Smooth muscle cell (in vitro differentiated cells): Measurements from ENCODE around the gene ST6GAL1. TPM values are rescaled to one million over a fixed set of nuclear protein-coding genes. Genes with fewer than 3 reads are reported as not detected.
"Not testable (repeated sequence)": the region's sequence is repeated elsewhere in the genome, so short reads cannot be mapped to it uniquely, and the experiment has no call there.

Experiments
- DNase-seq: peaks from one replicate; lab custom pipeline; 2025; ENCODE audit not compliant: unreplicated experiment; lab: John Stamatoyannopoulos, UW
- H2AFZ ChIP-seq: fragments of 200-600 bp; sonication (generic); 2 replicates; pipeline ENCODE4 v1.6.0; 2016; ENCODE audit warnings: antibody characterized with exemption, low read depth, mild to moderate bottlenecking
- H3F3A ChIP-seq: fragments of 200-600 bp; sonication (generic); 2 replicates; pipeline ENCODE4 v1.6.0; 2017; ENCODE audit warnings: antibody characterized with exemption, low read depth
- H3K27ac ChIP-seq: fragments of 200-600 bp; sonication (generic); 2 replicates; pipeline ENCODE4 v1.5.1; 2016; ENCODE audit warnings: low read depth, mild to moderate bottlenecking
- H3K27me3 ChIP-seq: fragments of 200-600 bp; sonication (generic); 2 replicates; pipeline ENCODE4 v1.6.1; 2016; ENCODE audit warnings: low read depth, mild to moderate bottlenecking
- H3K36me3 ChIP-seq: fragments of 200-600 bp; sonication (generic); 2 replicates; pipeline ENCODE4 v1.5.1; 2016; ENCODE audit warnings: low read depth
- H3K4me1 ChIP-seq: fragments of 200-600 bp; sonication (generic); 2 replicates; pipeline ENCODE4 v1.5.1; 2016; ENCODE audit warnings: low read depth
- H3K4me2 ChIP-seq: fragments of 200-600 bp; sonication (generic); 2 replicates; pipeline ENCODE4 v1.6.0; 2016; ENCODE audit warnings: mild to moderate bottlenecking
- H3K4me3 ChIP-seq: fragments of 200-600 bp; sonication (generic); 2 replicates; pipeline ENCODE4 v1.5.1; 2016; ENCODE audit warnings: mild to moderate bottlenecking
- H3K79me2 ChIP-seq: fragments of 200-600 bp; sonication (generic); 2 replicates; pipeline ENCODE4 v1.6.0; 2016; ENCODE audit warnings: low read depth, mild to moderate bottlenecking
- H3K9ac ChIP-seq: fragments of 200-600 bp; sonication (generic); 2 replicates; pipeline ENCODE4 v1.6.0; 2016; ENCODE audit warnings: low read depth
- H3K9me3 ChIP-seq: fragments of 200-600 bp; sonication (generic); replicated peaks from 2 replicates; pipeline ENCODE4 v1.5.1; 2016; ENCODE audit warnings: low read depth
- H4K20me1 ChIP-seq: fragments of 200-600 bp; sonication (generic); 2 replicates; pipeline ENCODE4 v1.6.0; 2016; ENCODE audit warnings: low read depth
- WGBS: methylation state at CpG from one replicate; pipeline ENCODE4 v1.1.7; 2016; ENCODE audit warnings: low lambda C conversion rate; 5-methylcytosine and 5-hydroxymethylcytosine counted together
- polyA plus RNA-seq: library from polyadenylated mRNA; unstranded; fragments of >200 nt; fragmentation: Nextera tagmentation; extraction: Ambion mirVana; gene quantifications from 2 replicates; pipeline ENCODE4 v1.2.1, GENCODE V29; 2016
- total RNA-seq: library from RNA; depleted of rRNA; stranded (reverse); fragments of >200 nt; gene quantifications from 2 replicates; pipeline ENCODE4 v1.2.3, GENCODE V29; 2014
- TF ChIP-seq, protein P1 (sequence below): fragments of 200-600 bp; sonication (generic); IDR thresholded peaks from 2 replicates; pipeline ENCODE4 v1.5.1; 2017; ENCODE audit warnings: borderline replicate concordance, mild to moderate bottlenecking, antibody characterized with exemption; ENCODE audit not compliant: insufficient read depth, poor library complexity, severe bottlenecking

ST6GAL1 gene
- total and polyA plus RNA-seq, 2 experiments from 2014 or later = 3.5 to 8.9 TPM

DNA sequence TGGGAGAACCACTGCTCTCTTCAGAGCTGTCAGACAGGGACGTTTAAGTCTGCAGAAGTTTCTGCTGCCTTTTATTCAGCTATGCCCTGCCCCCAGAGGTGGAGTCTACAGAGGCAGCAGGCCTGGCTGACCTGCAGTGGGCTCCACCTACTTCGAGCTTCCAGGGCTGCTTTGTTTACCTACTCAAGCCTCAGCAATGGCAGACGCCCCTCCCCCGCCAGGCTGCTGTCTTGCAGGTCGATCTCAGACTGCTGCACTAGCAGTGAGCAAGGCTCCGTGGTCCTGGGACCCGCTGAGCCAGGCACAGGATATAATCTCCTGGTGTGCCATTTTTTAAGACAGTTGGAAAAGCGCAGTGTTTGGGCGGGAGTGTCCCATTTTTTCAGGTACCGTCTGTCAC, 127.5 kb downstream of the ST6GAL1 start:
- not testable (repeated sequence) for H3K9ac ChIP-seq, H3K4me3 ChIP-seq, H3K27me3 ChIP-seq, H3K36me3 ChIP-seq, H3K4me2 ChIP-seq, H3K79me2 ChIP-seq, H3K9me3 ChIP-seq, H3K4me1 ChIP-seq, H3F3A ChIP-seq, DNase-seq, H4K20me1 ChIP-seq, H3K27ac ChIP-seq, H2AFZ ChIP-seq
- WGBS = 98% methylated on average over 10 of the region's 10 CpGs

DNA sequence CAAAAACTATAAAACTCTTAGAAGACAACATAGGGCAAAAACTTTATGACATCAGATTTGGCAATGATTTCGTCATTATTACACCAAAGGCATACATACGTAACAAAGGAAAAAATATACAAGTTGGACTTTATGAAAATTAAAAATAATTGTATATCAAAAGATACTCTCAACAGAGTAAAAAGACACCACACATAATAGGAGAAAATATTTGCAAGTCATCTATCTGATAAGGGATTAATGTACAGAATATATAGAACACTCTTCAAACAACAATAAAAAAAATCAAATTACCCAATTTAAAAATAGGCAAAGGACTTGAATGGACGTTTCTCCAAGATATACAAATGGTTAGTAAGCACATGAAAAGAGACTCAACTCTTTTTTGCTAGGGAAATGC, 131.4 kb downstream of the ST6GAL1 start:
- no peak overlapping the region for H3K27ac ChIP-seq
- H3K9ac ChIP-seq = no peak overlapping the region
- H4K20me1 ChIP-seq = no peaks in the 10 kb centered on the region
- H3K4me1 ChIP-seq = peaks cover 18% of the 10 kb centered on the region
- H3K27me3 ChIP-seq = no peaks in the 10 kb centered on the region
- no peak for DNase-seq
- TF ChIP-seq, protein P1, sequence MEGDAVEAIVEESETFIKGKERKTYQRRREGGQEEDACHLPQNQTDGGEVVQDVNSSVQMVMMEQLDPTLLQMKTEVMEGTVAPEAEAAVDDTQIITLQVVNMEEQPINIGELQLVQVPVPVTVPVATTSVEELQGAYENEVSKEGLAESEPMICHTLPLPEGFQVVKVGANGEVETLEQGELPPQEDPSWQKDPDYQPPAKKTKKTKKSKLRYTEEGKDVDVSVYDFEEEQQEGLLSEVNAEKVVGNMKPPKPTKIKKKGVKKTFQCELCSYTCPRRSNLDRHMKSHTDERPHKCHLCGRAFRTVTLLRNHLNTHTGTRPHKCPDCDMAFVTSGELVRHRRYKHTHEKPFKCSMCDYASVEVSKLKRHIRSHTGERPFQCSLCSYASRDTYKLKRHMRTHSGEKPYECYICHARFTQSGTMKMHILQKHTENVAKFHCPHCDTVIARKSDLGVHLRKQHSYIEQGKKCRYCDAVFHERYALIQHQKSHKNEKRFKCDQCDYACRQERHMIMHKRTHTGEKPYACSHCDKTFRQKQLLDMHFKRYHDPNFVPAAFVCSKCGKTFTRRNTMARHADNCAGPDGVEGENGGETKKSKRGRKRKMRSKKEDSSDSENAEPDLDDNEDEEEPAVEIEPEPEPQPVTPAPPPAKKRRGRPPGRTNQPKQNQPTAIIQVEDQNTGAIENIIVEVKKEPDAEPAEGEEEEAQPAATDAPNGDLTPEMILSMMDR = no peak
- 65% methylated on average over 3 of the region's 3 CpGs for WGBS
- no peak overlapping the region for H3K4me3 ChIP-seq
- H3K79me2 ChIP-seq = no peaks in the 10 kb centered on the region
- no peaks in the 10 kb centered on the region for H3K9me3 ChIP-seq
- H2AFZ ChIP-seq = no peak overlapping the region
- no peak overlapping the region for H3K4me2 ChIP-seq
- H3F3A ChIP-seq = peaks cover 9% of the 10 kb centered on the region
- H3K36me3 ChIP-seq = no peaks in the 10 kb centered on the region

DNA sequence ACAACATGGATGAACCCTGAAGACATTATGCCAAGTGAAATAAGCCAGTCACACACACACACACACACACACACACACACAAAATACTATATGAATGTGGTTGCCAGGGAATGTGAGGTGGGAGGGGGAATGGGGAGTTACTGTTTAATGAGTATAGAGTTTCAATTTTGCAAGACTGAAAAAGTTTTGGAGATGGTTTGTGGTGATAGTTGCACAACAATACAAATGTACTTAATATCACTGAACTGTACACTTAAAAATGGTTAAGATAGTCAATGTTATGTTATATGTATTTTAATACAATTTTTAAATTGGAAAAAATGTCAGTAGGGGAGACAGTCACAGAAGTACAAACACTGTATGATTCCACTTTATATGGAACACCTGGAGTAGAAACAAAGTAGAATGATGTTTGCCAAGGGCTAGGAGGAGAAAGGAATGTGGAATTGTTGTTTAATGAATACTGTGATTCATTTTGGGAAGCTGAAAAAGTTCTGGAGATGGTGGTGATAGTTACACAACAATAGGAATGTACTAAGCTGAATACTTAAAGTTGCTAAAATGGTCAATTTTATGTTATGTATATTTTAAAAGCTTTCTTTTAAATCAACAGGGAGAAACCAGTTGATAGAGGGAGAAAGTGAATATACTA, 132.3 kb downstream of the ST6GAL1 start:
- TF ChIP-seq, protein P1 = no peak
- no peak overlapping the region for H3K4me2 ChIP-seq

DNA sequence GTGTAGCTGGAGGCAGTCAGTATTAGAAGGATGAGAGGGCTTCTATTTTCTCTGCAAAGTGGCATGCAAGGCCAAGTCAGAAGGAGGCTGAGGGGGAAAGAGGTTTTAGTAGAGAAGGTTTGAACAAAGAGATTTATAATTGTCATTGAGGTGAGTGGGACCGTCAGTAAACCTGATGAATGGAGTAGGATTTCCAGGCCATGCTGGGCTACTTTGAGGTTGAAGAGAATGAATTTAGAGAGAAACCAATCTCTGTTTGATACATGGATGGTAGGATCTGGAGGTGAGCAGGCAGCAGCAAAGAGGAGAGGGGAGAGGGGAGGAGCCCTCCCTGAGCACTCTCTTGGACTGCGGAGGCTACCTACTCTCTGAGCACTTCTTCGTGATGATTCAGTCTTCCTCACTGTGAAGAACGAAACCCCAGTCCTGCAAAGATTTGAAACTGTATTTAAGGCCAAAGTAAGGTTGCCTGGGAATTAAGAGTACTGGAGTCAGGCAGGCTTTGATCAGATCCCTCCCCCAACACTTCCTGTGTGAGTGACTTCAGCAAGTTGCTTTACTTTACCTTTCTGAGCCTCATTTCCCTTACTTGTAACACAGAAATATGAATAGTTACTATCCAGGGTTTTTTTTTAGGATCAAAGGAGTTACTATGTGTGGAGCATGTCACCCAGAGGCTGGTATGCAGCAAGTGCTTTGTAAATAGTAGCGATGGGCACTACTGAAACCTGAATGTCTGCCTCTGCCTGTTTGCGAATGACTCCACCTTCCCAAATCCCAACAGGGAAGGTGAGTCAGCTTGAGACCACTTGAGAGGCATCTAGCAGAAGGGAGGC, 133.2 kb downstream of the ST6GAL1 start:
- H3K9ac ChIP-seq = no peak overlapping the region
- peak overlapping the region; percentile 67 for H3K27ac ChIP-seq
- TF ChIP-seq, protein P1 = no peak
- H3K4me1 ChIP-seq = peaks cover 18% of the 10 kb centered on the region
- no peaks in the 10 kb centered on the region for H4K20me1 ChIP-seq
- no peaks in the 10 kb centered on the region for H3K79me2 ChIP-seq
- no peaks in the 10 kb centered on the region for H3K9me3 ChIP-seq
- 54% methylated on average over 6 of the region's 6 CpGs for WGBS
- H2AFZ ChIP-seq = no peak overlapping the region
- no peaks in the 10 kb centered on the region for H3K36me3 ChIP-seq
- H3K4me2 ChIP-seq = peak overlapping the region; percentile 35
- no peaks in the 10 kb centered on the region for H3K27me3 ChIP-seq
- H3K4me3 ChIP-seq = no peak overlapping the region
- DNase-seq = no peak
- peaks cover 9% of the 10 kb centered on the region for H3F3A ChIP-seq

More for the DNA sequence above, 132.3 kb downstream of the ST6GAL1 start:
- no peaks in the 10 kb centered on the region for H3K9me3 ChIP-seq
- H2AFZ ChIP-seq = no peak overlapping the region
- H4K20me1 ChIP-seq = no peaks in the 10 kb centered on the region
- H3K27me3 ChIP-seq = no peaks in the 10 kb centered on the region
- H3K36me3 ChIP-seq = no peaks in the 10 kb centered on the region
- peak overlapping the region; percentile 67 for H3K27ac ChIP-seq
- no peak overlapping the region for H3K9ac ChIP-seq
- H3K4me3 ChIP-seq = no peak overlapping the region
- H3K4me1 ChIP-seq = peaks cover 18% of the 10 kb centered on the region
- H3K79me2 ChIP-seq = no peaks in the 10 kb centered on the region
- no peak for DNase-seq
- H3F3A ChIP-seq = peaks cover 9% of the 10 kb centered on the region
